PFSK-1 (cell line): ENCODE results near the gene FARS2.

Experiments used
- POLR2AphosphoS5 ChIP-seq: IDR thresholded peaks from 2 replicates; pipeline ENCODE4 v1.6.1; 2012; ENCODE audit warnings: low read depth, mild to moderate bottlenecking, control low read depth, low read length, moderate library complexity
- REST ChIP-seq, 2 experiments: IDR thresholded peaks; 2 replicates each; pipeline versions ENCODE4 v1.6.1 to v1.8.0; 2011 to 2012; ENCODE audit warnings: low read depth in 2 of 2, low read length in 2 of 2, control low read depth in 1 of 2, inconsistent platforms in 1 of 2, mild to moderate bottlenecking in 1 of 2, moderate library complexity in 1 of 2; ENCODE audit not compliant: insufficient read depth in 1 of 2

GRCh38 chr6:5295623-5296022 is 34.3 kb downstream of the FARS2 start:
- no peak for TF ChIP-seq REST (IDR thresholded peaks at IDR 0.05; ENCODE audit: insufficient read depth in 1 of 2, low read depth in 2 of 2, low read length in 2 of 2)
- no peak for TF ChIP-seq POLR2AphosphoS5
